Esophagus muscularis mucosa (tissue), 4 donors: ENCODE results near the gene SLC14A1.

ENCODE experiments used
- CTCF ChIP-seq, 3 experiments: fragments of 200-600 bp in 2 of 3; fragments of 450-650 bp in 1 of 3; sonication (generic) in 2 of 3; IDR thresholded peaks; one replicate each; pipeline ENCODE4 v1.5.1; 2017 to 2019; ENCODE audit warnings: antibody characterized with exemption in 3 of 3, mild to moderate bottlenecking in 2 of 3, moderate library complexity in 1 of 3
- EP300 ChIP-seq: sonication (generic); formaldehyde crosslinking; IDR thresholded peaks from one replicate; pipeline ENCODE4 v1.6.1; 2017; ENCODE audit warnings: antibody characterized with exemption
- POLR2A ChIP-seq: fragments of 450-650 bp; IDR thresholded peaks from one replicate; pipeline ENCODE4 v1.6.1; 2017; ENCODE audit warnings: antibody characterized with exemption, moderate library complexity, mild to moderate bottlenecking, low read depth
- POLR2AphosphoS5 ChIP-seq, 2 donors: sonication (generic); formaldehyde crosslinking; IDR thresholded peaks; one replicate each; pipeline ENCODE4 v1.6.1; 2017; ENCODE audit warnings: antibody characterized with exemption in 2 of 2

- TF ChIP-seq POLR2A (no peak), CTCF (IDR thresholded peaks at IDR 0.05) (no peak), EP300 (no peak), POLR2AphosphoS5 (IDR thresholded peaks at IDR 0.05) (no peak)
These were observed 22.0 kb downstream of the SLC14A1 start for GRCh38 chr18:45745817-45746461.
